Activated naive CD8-positive, alpha-beta T cell treated with anti-CD3 and anti-CD28 coated beads, Interleukin-2, amount 50 U/mL, for 16 hours (primary cell): ENCODE measurements around the gene VASH1.

Experiments
- DNase-seq: peaks from one replicate; pipeline ENCODE4 v3.0.0-alpha.2; 2020; ENCODE audit warnings: low read depth, low spot score

VASH1 gene

DNA sequence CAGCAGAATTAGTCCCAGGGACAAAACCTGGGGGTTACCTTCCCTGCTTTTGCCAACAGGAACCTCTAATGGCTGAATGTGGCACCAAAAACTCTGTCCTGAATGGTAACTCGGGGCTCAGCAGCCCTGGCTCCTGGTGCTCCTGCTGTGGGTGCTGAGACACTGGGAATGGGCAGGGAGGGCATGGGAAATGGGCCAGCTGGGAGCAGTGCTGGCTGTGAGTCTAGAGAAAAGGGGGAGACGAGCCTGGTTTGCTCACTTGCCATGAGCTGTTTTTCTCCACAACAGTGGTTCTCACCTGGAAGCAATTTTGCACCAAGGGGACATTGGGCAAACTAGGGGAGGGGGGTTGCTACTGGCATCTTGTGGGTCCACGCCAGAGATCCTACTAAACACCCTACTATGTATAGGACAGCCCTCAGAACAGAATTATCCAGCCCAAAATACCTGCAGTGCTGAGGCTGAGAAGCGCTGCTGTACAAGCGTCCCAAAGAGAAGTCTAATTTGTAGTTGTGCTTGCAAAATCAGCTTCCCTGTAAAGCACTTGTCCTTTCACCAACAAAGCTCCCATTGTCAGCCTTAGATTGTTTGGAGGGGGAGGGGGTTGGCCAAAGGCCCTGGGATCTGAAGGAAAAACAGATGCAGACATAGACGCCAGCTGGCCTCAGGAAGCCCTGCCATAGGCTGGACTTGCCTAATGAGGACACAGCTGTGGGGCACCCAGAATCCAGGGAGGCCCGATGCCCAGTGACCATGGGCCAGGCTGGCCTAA is 68.6 kb downstream of the VASH1 start:
- DNase-seq, result no peak

- DNase-seq, result no peak
Observed at GRCh38 chr14:76830556-76830955, 69.3 kb downstream of the VASH1 start.

DNA sequence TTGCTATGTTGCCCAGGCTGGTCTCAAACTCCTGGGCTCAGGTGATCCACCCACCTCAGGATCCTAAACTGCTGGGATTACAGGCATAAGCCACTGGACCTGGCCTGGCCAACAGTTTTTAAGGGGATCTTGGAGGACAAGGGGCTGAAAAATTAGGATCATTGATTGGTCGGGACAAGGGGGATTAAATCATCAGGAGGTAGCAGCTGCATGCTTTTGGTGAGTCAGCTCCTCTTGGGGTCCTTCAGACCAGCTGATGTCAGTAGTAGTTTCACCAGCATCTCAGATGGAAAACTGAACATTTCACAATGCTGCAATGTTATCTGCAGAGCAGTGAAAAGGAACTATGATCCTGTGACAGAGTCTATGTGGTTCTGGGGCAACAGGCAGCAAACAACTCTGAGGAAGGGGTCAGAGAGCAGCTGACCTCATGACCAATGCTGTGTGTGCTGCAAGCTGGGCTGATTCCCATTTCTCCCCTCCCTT is 71.3 kb downstream of the VASH1 start:
- DNase-seq, result no peak
